Astrocyte (in vitro differentiated cells and primary cell): ENCODE measurements around the gene RILPL1.

Experiments used
- CTCF ChIP-seq: IDR thresholded peaks from 2 replicates; pipeline ENCODE4 v1.5.1; 2011; ENCODE audit warnings: low read depth, mild to moderate bottlenecking, inconsistent platforms, low read length, moderate library complexity; ENCODE audit not compliant: insufficient read depth
- EZH2 ChIP-seq: IDR thresholded peaks from 2 replicates; pipeline ENCODE4 v1.6.1; 2012; ENCODE audit warnings: mild to moderate bottlenecking, low read length, inconsistent platforms; ENCODE audit not compliant: insufficient read depth

GRCh38 chr12:123489580-123489979, 43.9 kb downstream of the RILPL1 start:
- TF ChIP-seq CTCF (no peak), EZH2 (no peak)
